GM23338 (cell line): ENCODE measurements around the gene UNC5B. TPM values are rescaled to one million over a fixed set of nuclear protein-coding genes. Genes with fewer than 3 reads are reported as not detected.

Source experiments
- ATAC-seq: fragments of 200-7000 bp; cut with Tn5 transposase; 3 replicates; pipeline ENCODE4 v1.9.1; 2020
- DNase-seq: peaks from one replicate; pipeline ENCODE4 v3.0.0-alpha.2; 2015; ENCODE audit warnings: low spot score
- H2AFZ ChIP-seq: fragments of 200-600 bp; sonication (generic); 2 replicates; pipeline ENCODE4 v1.8.0; 2016; ENCODE audit warnings: antibody characterized with exemption, mild to moderate bottlenecking, moderate library complexity
- H3F3A ChIP-seq: fragments of 200-600 bp; sonication (generic); replicated peaks from 2 replicates; pipeline ENCODE4 v1.8.0; 2017; ENCODE audit warnings: antibody characterized with exemption, mixed run types, low read depth
- H3K27ac ChIP-seq: fragments of 200-600 bp; sonication (generic); 2 replicates; pipeline ENCODE4 v1.6.1; 2016; ENCODE audit warnings: low read depth
- H3K27me3 ChIP-seq: fragments of 200-600 bp; sonication (generic); 2 replicates; pipeline ENCODE4 v1.8.0; 2016; ENCODE audit warnings: mild to moderate bottlenecking, mixed run types, moderate library complexity; ENCODE audit not compliant: insufficient read depth
- H3K36me3 ChIP-seq: fragments of 200-600 bp; sonication (generic); 2 replicates; pipeline ENCODE4 v1.8.0; 2016; ENCODE audit warnings: mild to moderate bottlenecking; ENCODE audit not compliant: insufficient read depth
- H3K4me1 ChIP-seq: fragments of 200-600 bp; sonication (generic); 2 replicates; pipeline ENCODE4 v1.8.0; 2016; ENCODE audit warnings: mild to moderate bottlenecking, moderate library complexity; ENCODE audit not compliant: insufficient read depth
- H3K4me2 ChIP-seq: fragments of 200-600 bp; sonication (generic); 2 replicates; pipeline ENCODE4 v1.7.1; 2017; ENCODE audit warnings: mixed run types
- H3K4me3 ChIP-seq: fragments of 200-600 bp; sonication (generic); 2 replicates; pipeline ENCODE4 v1.6.1; 2016; ENCODE audit warnings: mixed run types
- H3K79me2 ChIP-seq: fragments of 200-600 bp; sonication (generic); replicated peaks from 2 replicates; pipeline ENCODE4 v1.8.0; 2017; ENCODE audit warnings: mild to moderate bottlenecking; ENCODE audit not compliant: insufficient read depth
- H3K9me2 ChIP-seq: fragments of 200-600 bp; sonication (generic); 2 replicates; pipeline ENCODE4 v1.8.0; 2017; ENCODE audit not compliant: insufficient read depth
- H4K20me1 ChIP-seq: fragments of 200-600 bp; sonication (generic); replicated peaks from 2 replicates; pipeline ENCODE4 v1.8.0; 2017; ENCODE audit warnings: mild to moderate bottlenecking; ENCODE audit not compliant: insufficient read depth
- H3K27ac Mint-ChIP-seq: 2 replicates; pipeline ENCODE4 v1.8.0; 2020; ENCODE audit warnings: inconsistent platforms, mild to moderate bottlenecking, moderate library complexity, mixed read lengths
- H3K27me3 Mint-ChIP-seq: 3 replicates; pipeline ENCODE4 v1.8.0; 2022; ENCODE audit warnings: low read depth, mild to moderate bottlenecking, moderate library complexity, mixed read lengths, inconsistent platforms; ENCODE audit not compliant: insufficient read depth, poor library complexity
- H3K36me3 Mint-ChIP-seq: 3 replicates; pipeline ENCODE4 v1.8.0; 2021; ENCODE audit warnings: low read depth, mild to moderate bottlenecking, inconsistent platforms, moderate library complexity, mixed read lengths
- H3K4me1 Mint-ChIP-seq: 3 replicates; pipeline ENCODE4 v1.8.0; 2020; ENCODE audit warnings: mild to moderate bottlenecking, inconsistent platforms, mixed read lengths
- H3K4me3 Mint-ChIP-seq: 3 replicates; pipeline ENCODE4 v1.8.0; 2021; ENCODE audit warnings: moderate library complexity, mild to moderate bottlenecking, inconsistent platforms, mixed read lengths
- H3K9me3 Mint-ChIP-seq: 3 replicates; pipeline ENCODE4 v1.8.0; 2020; ENCODE audit warnings: moderate library complexity, mild to moderate bottlenecking, inconsistent platforms, mixed read lengths
- CREB1 ChIP-seq: fragments of 250-450 bp; sonication (Bioruptor Pico); IDR thresholded peaks from 2 replicates; pipeline ENCODE4 v1.5.0; 2020; ENCODE audit warnings: low read depth, mild to moderate bottlenecking, moderate library complexity
- CTCF ChIP-seq, 2 experiments: fragments of 200-600 bp in 1 of 2; sonication (generic) in 1 of 2; conservative IDR thresholded peaks; 2 replicates each; pipeline versions ENCODE4 v1.5.1 to v1.6.1; 2016 to 2017; ENCODE audit warnings: antibody characterized with exemption in 2 of 2, low read depth in 2 of 2, mild to moderate bottlenecking in 2 of 2, moderate library complexity in 1 of 2
- ETS1 ChIP-seq: IDR thresholded peaks from 2 replicates; pipeline ENCODE4 v1.6.1; 2016; ENCODE audit warnings: antibody characterized with exemption
- EZH2 ChIP-seq: fragments of 200-600 bp; sonication (generic); IDR thresholded peaks from one replicate; pipeline ENCODE4 v1.8.0; 2017; ENCODE audit warnings: antibody characterized with exemption, mild to moderate bottlenecking, low read depth; ENCODE audit not compliant: unreplicated experiment
- EZH2phosphoT487 ChIP-seq: fragments of 200-600 bp; sonication (generic); IDR thresholded peaks from one replicate; pipeline ENCODE4 v1.8.1; 2018; ENCODE audit warnings: antibody characterized with exemption; ENCODE audit not compliant: unreplicated experiment
- JUNB ChIP-seq: IDR thresholded peaks from one replicate; pipeline ENCODE4 v1.6.1; 2016; ENCODE audit warnings: antibody characterized with exemption; ENCODE audit not compliant: unreplicated experiment
- POLR2AphosphoS5 ChIP-seq: IDR thresholded peaks from 2 replicates; pipeline ENCODE4 v1.6.1; 2016; ENCODE audit warnings: antibody characterized with exemption, low read depth
- REST ChIP-seq: IDR thresholded peaks from one replicate; pipeline ENCODE4 v1.6.1; 2018; ENCODE audit warnings: antibody characterized with exemption; ENCODE audit not compliant: unreplicated experiment
- STAT1 ChIP-seq: IDR thresholded peaks from one replicate; pipeline ENCODE4 v1.6.1; 2016; ENCODE audit warnings: antibody characterized with exemption; ENCODE audit not compliant: unreplicated experiment
- ZNF114 ChIP-seq: fragments of 250-450 bp; sonication (Bioruptor Pico); IDR thresholded peaks from 2 replicates; pipeline ENCODE4 v1.5.0; 2020; ENCODE audit warnings: mild to moderate bottlenecking, moderate library complexity
- ZNF331 ChIP-seq: fragments of 250-450 bp; sonication (Bioruptor Pico); IDR thresholded peaks from 2 replicates; pipeline ENCODE4 v1.5.0; 2020; ENCODE audit warnings: low read depth, mild to moderate bottlenecking, moderate library complexity
- ZNF462 ChIP-seq: fragments of 250-450 bp; sonication (Bioruptor Pico); IDR thresholded peaks from 2 replicates; pipeline ENCODE4 v1.5.0; 2020; ENCODE audit warnings: mild to moderate bottlenecking, moderate library complexity
- polyA plus RNA-seq: library from polyadenylated mRNA; unstranded; fragments of >200 nt; fragmentation: Nextera tagmentation; extraction: Ambion mirVana; gene quantifications from 2 replicates; pipeline ENCODE4 v1.2.1, GENCODE V29; 2016
- total RNA-seq: library from RNA; depleted of rRNA; stranded (reverse); fragments of >200 nt; shearing (Covaris generic); gene quantifications from 2 replicates; pipeline ENCODE4 v1.2.3, GENCODE V29; 2014

The UNC5B gene
- total and polyA plus RNA-seq, 2 experiments from 2014 or later, result 8.0 to 31.2 TPM

- TF ChIP-seq CTCF (conservative IDR thresholded peaks at IDR 0.05; ENCODE audit: low read depth in 2 of 2), result no peak
Measured at GRCh38 chr10:71206911-71207310, 5.5 kb upstream of the UNC5B start (continued).

- Histone ChIP-seq H3F3A (no peaks in the 10 kb centered on the region), H3K9me2 (no peaks in the 10 kb centered on the region), H3K27ac (no peak overlapping the region), H4K20me1 (no peaks in the 10 kb centered on the region), H2AFZ (no peak overlapping the region), H3K4me1 (peaks cover 24% of the 10 kb centered on the region), H3K4me3 (no peak overlapping the region), H3K27me3 (peaks cover 29% of the 10 kb centered on the region), H3K36me3 (no peaks in the 10 kb centered on the region), H3K79me2 (no peaks in the 10 kb centered on the region), H3K4me2 (no peak overlapping the region)
- peaks cover 28% of the 10 kb centered on the region for H3K27me3 Mint-ChIP-seq
- DNase-seq, result no peak
- peaks cover 34% of the 10 kb centered on the region for H3K4me1 Mint-ChIP-seq
- ATAC-seq, result no peak
- no peaks in the 10 kb centered on the region for H3K36me3 Mint-ChIP-seq
- no peak overlapping the region for H3K27ac Mint-ChIP-seq
- no peaks in the 10 kb centered on the region for H3K9me3 Mint-ChIP-seq
- no peak overlapping the region for H3K4me3 Mint-ChIP-seq
- TF ChIP-seq STAT1 (no peak), ZNF114 (CRISPR knock-in tag) (no peak), ZNF462 (no peak), EZH2phosphoT487 (no peak), CREB1 (CRISPR knock-in tag) (no peak), EZH2 (no peak), REST (no peak), JUNB (no peak), ZNF331 (CRISPR knock-in tag) (no peak), POLR2AphosphoS5 (no peak), ETS1 (no peak)
Measured at GRCh38 chr10:71207578-71207977, 4.8 kb upstream of the UNC5B start.
